Islet of Langerhans (tissue), 1 donor: ENCODE measurements around the gene RUNX2.

Experiments
- FAIRE-seq: peaks from one replicate; lab custom pipeline; 2011; peaks lifted over from hg19 to GRCh38; lab: Jason Lieb, UNC

RUNX2 gene

GRCh38 chr6:45710304-45710821 is 382.2 kb downstream of the RUNX2 start:
- FAIRE-seq: no peak

GRCh38 chr6:45712076-45712475 is 383.9 kb downstream of the RUNX2 start:
- no peak for FAIRE-seq

GRCh38 chr6:45712786-45713185 is 384.7 kb downstream of the RUNX2 start:
- FAIRE-seq: no peak
